ENCODE data around the gene NUDT4B. TPM values are rescaled to one million over a fixed set of nuclear protein-coding genes. Genes with fewer than 3 reads are reported as not detected.

NUDT4B gene
- total RNA-seq, result 131 and 173 TPM in 2 replicates

GRCh38 chr1:148748563-148749334 is at the start of gene NUDT4B:
Gene NUDT4B (plus strand): TSS chr1:148748774. CDS start chr1:148748953, 179 bp downstream.

Small RNA genes within 50 kb of the gene (small RNA-seq; reads per million reads assigned to genes)
- gene RNU6-1171P, result not detected

Other genes starting within 250 kb of the NUDT4B start
- gene NBPF14, start 152.8 kb upstream of the NUDT4B start, total RNA-seq, result 5.2 and 6.2 TPM in 2 replicates
- gene PDE4DIP, start 95.7 kb downstream of the NUDT4B start, total RNA-seq, result 13.1 and 16.0 TPM in 2 replicates